Ovary (tissue), 3 donors: Measurements from ENCODE around the gene GRAMD1B.

Experiments used
- CTCF ChIP-seq, 3 donors: fragments of 450-650 bp in 2 of 3; fragments of 200-600 bp in 1 of 3; IDR thresholded peaks; one replicate each; pipeline versions ENCODE4 v1.5.1 to v1.8.0; 2016 to 2022; ENCODE audit warnings: antibody characterized with exemption in 3 of 3, mild to moderate bottlenecking in 1 of 3
- EP300 ChIP-seq: sonication (generic); formaldehyde crosslinking; IDR thresholded peaks from one replicate; pipeline ENCODE4 v1.6.1; 2017; ENCODE audit warnings: antibody characterized with exemption
- POLR2A ChIP-seq: fragments of 450-650 bp; IDR thresholded peaks from one replicate; pipeline ENCODE4 v1.6.1; 2017; ENCODE audit warnings: antibody characterized with exemption, mild to moderate bottlenecking, moderate library complexity
- donor health status: DM: no; HTN: no; CAD: no.

DNA sequence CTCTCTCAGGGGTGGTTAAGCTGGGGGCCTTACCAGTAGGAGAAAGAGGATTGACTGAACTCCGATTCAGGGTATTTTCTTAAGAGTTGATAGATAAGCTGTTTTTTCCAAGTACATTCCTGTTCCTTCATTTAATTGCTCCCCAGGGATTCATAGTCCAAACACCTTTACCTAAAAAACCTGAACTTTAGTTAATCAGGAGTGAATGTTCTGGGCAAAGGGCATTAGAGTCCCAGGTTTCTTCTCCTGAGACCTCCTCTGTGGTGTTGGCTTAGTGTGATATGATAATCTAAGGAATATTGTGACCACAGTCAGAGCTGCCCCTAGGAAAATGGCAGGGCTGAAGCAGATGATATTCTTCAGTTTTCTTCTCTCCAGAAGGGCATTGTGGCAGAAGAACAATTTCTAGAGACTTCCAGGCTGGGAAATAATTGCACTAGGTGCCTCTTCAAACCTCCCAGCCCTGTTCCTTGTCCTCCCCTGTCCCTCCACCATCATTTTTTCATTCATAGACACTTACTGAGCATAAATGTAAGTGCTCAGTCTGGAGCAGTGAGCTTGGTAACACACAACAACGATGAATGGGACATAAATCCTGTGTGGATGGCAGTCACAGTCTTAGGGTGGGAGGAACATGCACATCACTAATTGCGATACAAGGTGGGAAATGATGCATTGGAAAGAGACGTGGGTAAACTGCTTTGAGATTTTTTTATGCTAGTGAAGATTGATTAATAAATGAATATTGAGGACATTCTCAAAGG, 11.5 kb upstream of the GRAMD1B start:
- TF ChIP-seq POLR2A (no peak), CTCF (IDR thresholded peaks at IDR 0.05) (no peak), EP300 (no peak)
